Breast epithelium (tissue), 3 donors: ENCODE measurements around the gene SIK2.

Experiments used
- POLR2A ChIP-seq: fragments of 450-650 bp; IDR thresholded peaks from one replicate; pipeline ENCODE4 v1.6.1; 2016; ENCODE audit warnings: antibody characterized with exemption, mild to moderate bottlenecking, moderate library complexity
- POLR2AphosphoS5 ChIP-seq, 3 donors: sonication (generic); formaldehyde crosslinking; IDR thresholded peaks; one replicate each; pipeline ENCODE4 v1.6.1; 2017; ENCODE audit warnings: antibody characterized with exemption in 3 of 3
- TF ChIP-seq, protein P1 (sequence below), 3 donors: fragments of 450-650 bp; IDR thresholded peaks; one replicate each; pipeline ENCODE4 v1.5.1; 2016 to 2017; ENCODE audit warnings: antibody characterized with exemption in 3 of 3, mild to moderate bottlenecking in 3 of 3, moderate library complexity in 3 of 3

DNA sequence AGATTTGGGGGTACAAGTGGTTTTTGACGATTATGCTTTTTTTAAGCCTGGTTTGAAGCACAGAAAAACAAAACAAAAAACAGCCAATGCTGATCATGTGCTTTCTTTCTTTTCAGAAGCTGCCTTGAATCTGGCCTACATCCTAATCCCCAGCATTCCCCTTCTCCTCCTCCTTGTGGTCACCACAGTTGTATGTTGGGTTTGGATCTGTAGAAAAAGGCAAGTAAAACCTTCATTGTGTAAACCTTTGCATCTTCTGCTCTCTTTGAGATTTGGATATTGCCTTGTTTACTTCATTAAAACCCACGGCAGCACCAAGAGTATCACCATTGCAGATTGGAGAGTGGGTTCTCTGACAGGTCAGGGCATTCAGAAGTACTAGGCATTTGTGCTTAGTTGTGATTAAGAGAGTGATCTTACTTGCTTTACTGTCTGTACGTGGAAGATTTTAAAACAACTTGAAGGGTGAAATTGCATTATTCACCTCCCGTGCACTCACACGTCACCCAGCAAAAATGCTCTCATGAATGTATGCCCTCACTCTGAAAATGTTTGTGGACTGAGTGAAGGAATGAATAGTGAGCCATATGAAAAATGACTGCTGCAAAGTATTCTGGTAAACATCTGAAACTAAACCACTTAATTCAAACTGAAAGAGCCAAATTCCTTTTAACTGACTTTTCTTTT lies 44.7 kb upstream of the SIK2 start:
- no peak for TF ChIP-seq POLR2AphosphoS5 (IDR thresholded peaks at IDR 0.05)
- TF ChIP-seq, protein P1, sequence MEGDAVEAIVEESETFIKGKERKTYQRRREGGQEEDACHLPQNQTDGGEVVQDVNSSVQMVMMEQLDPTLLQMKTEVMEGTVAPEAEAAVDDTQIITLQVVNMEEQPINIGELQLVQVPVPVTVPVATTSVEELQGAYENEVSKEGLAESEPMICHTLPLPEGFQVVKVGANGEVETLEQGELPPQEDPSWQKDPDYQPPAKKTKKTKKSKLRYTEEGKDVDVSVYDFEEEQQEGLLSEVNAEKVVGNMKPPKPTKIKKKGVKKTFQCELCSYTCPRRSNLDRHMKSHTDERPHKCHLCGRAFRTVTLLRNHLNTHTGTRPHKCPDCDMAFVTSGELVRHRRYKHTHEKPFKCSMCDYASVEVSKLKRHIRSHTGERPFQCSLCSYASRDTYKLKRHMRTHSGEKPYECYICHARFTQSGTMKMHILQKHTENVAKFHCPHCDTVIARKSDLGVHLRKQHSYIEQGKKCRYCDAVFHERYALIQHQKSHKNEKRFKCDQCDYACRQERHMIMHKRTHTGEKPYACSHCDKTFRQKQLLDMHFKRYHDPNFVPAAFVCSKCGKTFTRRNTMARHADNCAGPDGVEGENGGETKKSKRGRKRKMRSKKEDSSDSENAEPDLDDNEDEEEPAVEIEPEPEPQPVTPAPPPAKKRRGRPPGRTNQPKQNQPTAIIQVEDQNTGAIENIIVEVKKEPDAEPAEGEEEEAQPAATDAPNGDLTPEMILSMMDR (IDR thresholded peaks at IDR 0.05), result no peak
- no peak for TF ChIP-seq POLR2A
